Mucosa of stomach (tissue), 1 donor: ENCODE data around the gene GRIA3.

ENCODE experiments used
- H3K27me3 ChIP-seq: one replicate; pipeline ENCODE4 v1.7.0; 2013; ENCODE audit warnings: mild to moderate bottlenecking, low read length; ENCODE audit not compliant: control insufficient read depth, insufficient read depth
- H3K36me3 ChIP-seq: one replicate; pipeline ENCODE4 v1.7.0; 2013; ENCODE audit warnings: low read length; ENCODE audit not compliant: control insufficient read depth, insufficient read depth
- H3K4me1 ChIP-seq: one replicate; pipeline ENCODE4 v1.7.0; 2013; ENCODE audit warnings: mild to moderate bottlenecking, low read length; ENCODE audit not compliant: control insufficient read depth, insufficient read depth
- H3K4me3 ChIP-seq: one replicate; pipeline ENCODE4 v1.7.0; 2013; ENCODE audit warnings: low read length
- H3K9ac ChIP-seq: one replicate; pipeline ENCODE4 v1.7.0; 2013; ENCODE audit warnings: mild to moderate bottlenecking, low read length, moderate library complexity
- H3K9me3 ChIP-seq: one replicate; pipeline ENCODE4 v1.7.0; 2013; ENCODE audit warnings: mild to moderate bottlenecking, low read length, moderate library complexity; ENCODE audit not compliant: control insufficient read depth
- donor health status: Pancreatic carcinoma.

The GRIA3 gene

GRCh38 chrX:123201720-123202119 is 17.6 kb downstream of the GRIA3 start:
- no peaks in the 10 kb centered on the region for H3K27me3 ChIP-seq
- H3K36me3 ChIP-seq = no peaks in the 10 kb centered on the region
- H3K9me3 ChIP-seq = no peaks in the 10 kb centered on the region
- H3K9ac ChIP-seq = no peak overlapping the region
- no peaks in the 10 kb centered on the region for H3K4me1 ChIP-seq
- H3K4me3 ChIP-seq = no peak overlapping the region

GRCh38 chrX:123202523-123202922 is 18.4 kb downstream of the GRIA3 start:
- Histone ChIP-seq H3K4me1 (no peaks in the 10 kb centered on the region), H3K27me3 (no peaks in the 10 kb centered on the region), H3K9me3 (no peaks in the 10 kb centered on the region), H3K36me3 (no peaks in the 10 kb centered on the region), H3K9ac (no peak overlapping the region), H3K4me3 (no peak overlapping the region)

- Histone ChIP-seq H3K4me1 (no peaks in the 10 kb centered on the region), H3K9me3 (no peaks in the 10 kb centered on the region), H3K4me3 (no peak overlapping the region), H3K36me3 (no peaks in the 10 kb centered on the region), H3K27me3 (no peaks in the 10 kb centered on the region), H3K9ac (no peak overlapping the region)
Observed at GRCh38 chrX:123203772-123204171, 19.7 kb downstream of the GRIA3 start.

GRCh38 chrX:123206176-123206575 is 22.1 kb downstream of the GRIA3 start:
- no peaks in the 10 kb centered on the region for H3K36me3 ChIP-seq
- H3K9ac ChIP-seq = no peak overlapping the region
- H3K27me3 ChIP-seq = no peaks in the 10 kb centered on the region
- H3K4me3 ChIP-seq = no peak overlapping the region
- no peaks in the 10 kb centered on the region for H3K9me3 ChIP-seq
- no peaks in the 10 kb centered on the region for H3K4me1 ChIP-seq

GRCh38 chrX:123210252-123210651 is 26.2 kb downstream of the GRIA3 start:
- H3K4me3 ChIP-seq = no peak overlapping the region
- H3K4me1 ChIP-seq = no peaks in the 10 kb centered on the region

GRCh38 chrX:123215397-123216089 is 31.5 kb downstream of the GRIA3 start:
- H3K36me3 ChIP-seq = no peaks in the 10 kb centered on the region
- no peaks in the 10 kb centered on the region for H3K9me3 ChIP-seq

More at GRCh38 chrX:123210252-123210651, 26.2 kb downstream of the GRIA3 start:
- H3K27me3 ChIP-seq = no peaks in the 10 kb centered on the region
- H3K9me3 ChIP-seq = no peaks in the 10 kb centered on the region
- H3K9ac ChIP-seq = no peak overlapping the region
- no peaks in the 10 kb centered on the region for H3K36me3 ChIP-seq

GRCh38 chrX:123217077-123217476 is 33.0 kb downstream of the GRIA3 start:
- H3K9ac ChIP-seq = no peak overlapping the region
- no peak overlapping the region for H3K4me3 ChIP-seq
- H3K36me3 ChIP-seq = no peaks in the 10 kb centered on the region
- no peaks in the 10 kb centered on the region for H3K4me1 ChIP-seq
- no peaks in the 10 kb centered on the region for H3K9me3 ChIP-seq
- no peaks in the 10 kb centered on the region for H3K27me3 ChIP-seq

More at GRCh38 chrX:123215397-123216089, 31.5 kb downstream of the GRIA3 start:
- H3K9ac ChIP-seq = no peak overlapping the region
- no peaks in the 10 kb centered on the region for H3K27me3 ChIP-seq
- H3K4me3 ChIP-seq = no peak overlapping the region
- H3K4me1 ChIP-seq = no peaks in the 10 kb centered on the region

GRCh38 chrX:123217728-123218127 is 33.6 kb downstream of the GRIA3 start:
- H3K27me3 ChIP-seq = no peaks in the 10 kb centered on the region
- no peak overlapping the region for H3K4me3 ChIP-seq
- H3K4me1 ChIP-seq = no peaks in the 10 kb centered on the region
- H3K9ac ChIP-seq = no peak overlapping the region
- H3K9me3 ChIP-seq = no peaks in the 10 kb centered on the region
- H3K36me3 ChIP-seq = no peaks in the 10 kb centered on the region

GRCh38 chrX:123219916-123220315 is 35.8 kb downstream of the GRIA3 start:
- Histone ChIP-seq H3K4me1 (no peaks in the 10 kb centered on the region), H3K9me3 (no peaks in the 10 kb centered on the region), H3K4me3 (no peak overlapping the region), H3K27me3 (no peaks in the 10 kb centered on the region), H3K36me3 (no peaks in the 10 kb centered on the region), H3K9ac (no peak overlapping the region)

GRCh38 chrX:123222920-123223319 is 38.8 kb downstream of the GRIA3 start:
- Histone ChIP-seq H3K9me3 (no peaks in the 10 kb centered on the region), H3K36me3 (no peaks in the 10 kb centered on the region), H3K4me3 (no peak overlapping the region), H3K27me3 (no peaks in the 10 kb centered on the region), H3K9ac (no peak overlapping the region), H3K4me1 (no peaks in the 10 kb centered on the region)

GRCh38 chrX:123223409-123223808 is 39.3 kb downstream of the GRIA3 start:
- H3K9me3 ChIP-seq = no peaks in the 10 kb centered on the region
- no peaks in the 10 kb centered on the region for H3K4me1 ChIP-seq
- no peaks in the 10 kb centered on the region for H3K36me3 ChIP-seq
- H3K9ac ChIP-seq = no peak overlapping the region
- no peak overlapping the region for H3K4me3 ChIP-seq
- H3K27me3 ChIP-seq = no peaks in the 10 kb centered on the region

- no peak overlapping the region for H3K4me3 ChIP-seq
- no peaks in the 10 kb centered on the region for H3K9me3 ChIP-seq
- H3K9ac ChIP-seq = no peak overlapping the region
- H3K27me3 ChIP-seq = no peaks in the 10 kb centered on the region
- H3K36me3 ChIP-seq = no peaks in the 10 kb centered on the region
- H3K4me1 ChIP-seq = no peaks in the 10 kb centered on the region
Observed at GRCh38 chrX:123223859-123224258, 39.8 kb downstream of the GRIA3 start.

- no peak overlapping the region for H3K4me3 ChIP-seq
- H3K27me3 ChIP-seq = no peaks in the 10 kb centered on the region
- H3K4me1 ChIP-seq = no peaks in the 10 kb centered on the region
- H3K36me3 ChIP-seq = no peaks in the 10 kb centered on the region
- H3K9ac ChIP-seq = no peak overlapping the region
- no peaks in the 10 kb centered on the region for H3K9me3 ChIP-seq
Observed at GRCh38 chrX:123230798-123231197, 46.7 kb downstream of the GRIA3 start.
